ENCODE results near the gene NBPF6.

GRCh38 chr1:108503062-108503733 lies 53.1 kb downstream of the NBPF6 start:
- TF ChIP-seq EZH2 (IDR thresholded peaks at IDR 0.05), result no peak
- TF ChIP-seq POLR2AphosphoS5 (IDR thresholded peaks at IDR 0.05; ENCODE audit: borderline replicate concordance, low read depth, low read length), result no peak
- TF ChIP-seq FOXP2 (optimal IDR thresholded peaks at IDR 0.05; ENCODE audit: control extremely low read depth, extremely low read length, insufficient read depth), result no peak
